ENCODE results near the gene CCDC148. TPM values are rescaled to one million over a fixed set of nuclear protein-coding genes. Genes with fewer than 3 reads are reported as not detected.

Gene CCDC148
- total RNA-seq, 4 donors from 2014 or later, result 0.55 to 1.6 TPM; not detected in 2

DNA sequence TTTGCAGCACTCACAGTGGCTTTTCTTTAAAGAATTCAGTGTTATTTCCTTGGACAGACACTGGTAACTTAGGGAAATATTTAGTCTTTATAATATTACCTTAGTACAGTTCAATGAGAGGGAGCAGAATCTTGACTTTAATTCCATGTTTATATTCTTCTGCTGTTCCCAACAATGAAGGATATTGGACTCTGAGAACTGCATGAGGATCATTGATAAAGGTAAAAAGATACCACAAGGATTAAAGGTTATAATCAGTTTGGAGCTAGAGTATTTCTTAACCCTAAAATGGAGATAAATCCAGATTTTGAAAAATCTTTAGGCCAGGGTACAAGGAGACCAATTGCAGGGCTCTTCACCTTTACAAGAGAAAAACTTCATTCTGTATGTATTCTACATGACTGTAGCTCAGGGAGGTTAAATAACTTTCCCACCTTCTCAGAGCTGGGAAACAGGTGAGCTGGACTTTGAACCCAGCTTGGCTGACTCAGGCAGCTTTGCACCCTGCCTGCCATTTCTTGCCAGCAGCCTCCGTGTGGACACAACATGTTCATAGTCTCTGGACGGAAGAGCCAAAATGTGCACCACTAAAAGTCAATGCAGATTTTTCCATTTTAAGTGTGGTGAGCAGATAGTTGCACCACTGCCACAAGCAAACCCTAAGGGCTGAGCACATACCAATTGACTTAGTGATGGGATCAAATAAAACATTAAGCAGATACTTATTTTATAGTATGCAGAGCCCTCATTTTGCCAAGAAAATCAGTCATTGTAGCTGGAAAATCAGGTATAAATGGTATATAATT lies 328.2 kb downstream of the CCDC148 start:
- H3K4me3 ChIP-seq (ENCODE audit: low read depth, poor library complexity, severe bottlenecking), result no peak overlapping the region
- intact Hi-C loops (cut with DNase I; ENCODE audit: low total_unique reads), result no loop called here
- TF ChIP-seq, protein P1, sequence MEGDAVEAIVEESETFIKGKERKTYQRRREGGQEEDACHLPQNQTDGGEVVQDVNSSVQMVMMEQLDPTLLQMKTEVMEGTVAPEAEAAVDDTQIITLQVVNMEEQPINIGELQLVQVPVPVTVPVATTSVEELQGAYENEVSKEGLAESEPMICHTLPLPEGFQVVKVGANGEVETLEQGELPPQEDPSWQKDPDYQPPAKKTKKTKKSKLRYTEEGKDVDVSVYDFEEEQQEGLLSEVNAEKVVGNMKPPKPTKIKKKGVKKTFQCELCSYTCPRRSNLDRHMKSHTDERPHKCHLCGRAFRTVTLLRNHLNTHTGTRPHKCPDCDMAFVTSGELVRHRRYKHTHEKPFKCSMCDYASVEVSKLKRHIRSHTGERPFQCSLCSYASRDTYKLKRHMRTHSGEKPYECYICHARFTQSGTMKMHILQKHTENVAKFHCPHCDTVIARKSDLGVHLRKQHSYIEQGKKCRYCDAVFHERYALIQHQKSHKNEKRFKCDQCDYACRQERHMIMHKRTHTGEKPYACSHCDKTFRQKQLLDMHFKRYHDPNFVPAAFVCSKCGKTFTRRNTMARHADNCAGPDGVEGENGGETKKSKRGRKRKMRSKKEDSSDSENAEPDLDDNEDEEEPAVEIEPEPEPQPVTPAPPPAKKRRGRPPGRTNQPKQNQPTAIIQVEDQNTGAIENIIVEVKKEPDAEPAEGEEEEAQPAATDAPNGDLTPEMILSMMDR (IDR thresholded peaks at IDR 0.05), result no peak
- no peak for TF ChIP-seq POLR2A (IDR thresholded peaks at IDR 0.05)
- WGBS, 2 donors, result 61 to 63% methylated on average over 2 of the region's 2 CpGs
- DNase-seq (ENCODE audit: low spot score in 2 of 2), result no peak

- TF ChIP-seq, protein P1 (IDR thresholded peaks at IDR 0.05), result no peak
- TF ChIP-seq POLR2A (IDR thresholded peaks at IDR 0.05), result no peak
- H3K4me3 ChIP-seq (ENCODE audit: low read depth, poor library complexity, severe bottlenecking), result no peak overlapping the region
- intact Hi-C loops (cut with DNase I; ENCODE audit: low total_unique reads), result no loop called here
- DNase-seq (ENCODE audit: low spot score in 2 of 2), result no peak
- 43 to 49% methylated on average over 1 of the region's 1 CpG for WGBS, 2 donors
Observed at GRCh38 chr2:158127380-158127804, 329.2 kb downstream of the CCDC148 start.

DNA sequence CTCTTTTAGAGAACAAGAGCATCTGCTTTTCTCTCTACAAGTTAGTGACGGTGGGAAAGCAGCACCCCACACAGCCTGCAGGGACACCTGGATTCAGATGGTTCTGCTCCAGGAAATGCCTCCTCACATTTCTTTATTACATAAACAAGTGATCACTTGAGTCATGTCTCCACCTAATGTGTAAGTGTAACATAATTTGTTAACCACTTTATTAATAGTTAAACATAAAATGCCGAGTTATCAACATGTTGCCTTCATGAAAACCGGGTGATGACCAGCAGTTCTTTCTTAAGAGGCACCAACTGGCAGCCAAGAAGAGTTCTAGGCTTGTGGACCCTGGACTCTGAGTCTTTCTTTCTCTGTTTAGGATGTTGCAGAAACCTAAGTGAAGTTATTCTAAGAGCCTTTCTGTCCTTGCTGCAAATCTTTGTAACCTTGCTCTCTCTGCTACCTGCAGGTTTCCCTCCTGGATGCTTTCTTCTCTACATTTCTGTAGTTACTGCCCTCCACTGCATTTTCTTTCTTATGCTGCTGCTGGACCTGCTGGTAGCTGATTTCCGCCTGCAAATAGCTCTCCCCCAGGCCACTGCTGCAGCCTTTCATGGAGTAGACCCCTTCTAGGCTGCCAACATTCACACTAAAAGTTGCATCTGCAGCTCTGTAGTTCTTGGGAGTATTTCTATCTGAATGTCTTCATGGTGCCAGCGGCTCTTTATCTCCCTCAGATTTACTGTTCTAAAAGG lies 330.6 kb downstream of the CCDC148 start:
- WGBS, 2 donors, result 71 to 75% methylated on average over 5 of the region's 5 CpGs
- intact Hi-C loops (cut with DNase I; ENCODE audit: low total_unique reads), result no loop called here

DNA sequence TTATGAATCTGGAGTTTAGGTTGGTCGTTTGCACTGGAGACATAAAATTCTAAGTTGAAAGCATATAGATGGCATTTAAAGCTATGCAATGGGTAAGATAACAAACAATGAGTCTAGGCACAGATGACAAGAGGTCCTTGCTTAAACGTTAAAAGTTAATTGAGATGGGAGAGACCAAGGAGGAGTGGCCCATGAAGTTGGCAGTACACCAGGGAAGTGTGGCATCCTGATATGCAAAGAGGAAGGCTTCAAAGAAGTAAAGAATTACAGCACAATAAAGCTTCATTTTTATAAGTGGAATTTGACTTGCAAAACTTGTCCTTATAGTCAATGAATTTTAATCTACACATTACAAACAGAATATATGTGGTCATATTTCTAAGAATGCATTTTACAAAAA lies 331.7 kb downstream of the CCDC148 start:
- intact Hi-C loops (cut with DNase I; ENCODE audit: low total_unique reads), result no loop called here
- no peak for DNase-seq (ENCODE audit: low spot score in 2 of 2)

More for the DNA sequence above, 330.6 kb downstream of the CCDC148 start:
- no peak for DNase-seq (ENCODE audit: low spot score in 2 of 2)
- TF ChIP-seq POLR2A (IDR thresholded peaks at IDR 0.05), result no peak
- TF ChIP-seq, protein P1 (IDR thresholded peaks at IDR 0.05), result no peak
- no peak overlapping the region for H3K4me3 ChIP-seq (ENCODE audit: low read depth, poor library complexity, severe bottlenecking)

More for the DNA sequence above, 331.7 kb downstream of the CCDC148 start:
- WGBS, 2 donors, result 60 to 67% methylated on average over 2 of the region's 2 CpGs
- TF ChIP-seq POLR2A (IDR thresholded peaks at IDR 0.05), result no peak
- TF ChIP-seq, protein P1 (IDR thresholded peaks at IDR 0.05), result no peak
- no peak overlapping the region for H3K4me3 ChIP-seq (ENCODE audit: low read depth, poor library complexity, severe bottlenecking)

Other genes starting within 250 kb of the CCDC148 start
- 10 to 100 TPM; 28.0 to 71.0 (median 43.6) TPM for gene PKP4, start 199 bp upstream of the CCDC148 start, total RNA-seq